HUES6 (cell line): ENCODE measurements around the gene FIGNL1.

ENCODE experiments used
- H3K27ac ChIP-seq: 2 replicates; pipeline ENCODE4 v1.7.0; 2013; ENCODE audit warnings: low read depth, mild to moderate bottlenecking, low read length, inconsistent platforms
- H3K27me3 ChIP-seq: 2 replicates; pipeline ENCODE4 v1.6.1; 2013; ENCODE audit warnings: low read length; ENCODE audit not compliant: control insufficient read depth, insufficient read depth
- H3K36me3 ChIP-seq: 2 replicates; pipeline ENCODE4 v1.6.1; 2013; ENCODE audit warnings: low read length; ENCODE audit not compliant: control insufficient read depth, insufficient read depth
- H3K4me1 ChIP-seq: 2 replicates; pipeline ENCODE4 v1.6.1; 2013; ENCODE audit warnings: low read length; ENCODE audit not compliant: control insufficient read depth, insufficient read depth
- H3K4me3 ChIP-seq: 2 replicates; pipeline ENCODE4 v1.5.1; 2013; ENCODE audit warnings: low read depth, low read length
- H3K9ac ChIP-seq: one replicate; pipeline ENCODE4 v1.6.1; 2013; ENCODE audit warnings: mild to moderate bottlenecking, low read length
- H3K9me3 ChIP-seq: 2 replicates; pipeline ENCODE4 v1.6.1; 2013; ENCODE audit warnings: low read depth, low read length; ENCODE audit not compliant: control insufficient read depth, insufficient read depth

The FIGNL1 gene

DNA sequence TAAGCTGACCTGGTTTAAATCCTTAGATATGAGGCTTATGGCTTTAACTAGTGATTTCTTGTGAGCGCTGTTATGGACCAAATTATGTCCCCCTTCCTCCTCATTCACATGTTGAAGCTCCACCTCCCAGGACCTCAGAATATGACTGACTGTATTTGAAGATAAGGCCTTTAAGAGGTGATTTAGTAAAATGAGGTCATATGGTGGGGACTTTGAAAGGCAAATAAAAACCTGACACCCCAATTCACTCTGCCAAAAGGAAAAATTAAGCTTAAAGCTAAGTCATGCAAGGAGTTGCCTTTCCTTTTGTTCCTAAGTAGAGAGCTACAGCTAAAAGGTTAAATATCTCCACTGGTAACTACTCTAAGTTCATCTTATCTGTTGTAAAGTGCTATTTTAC is 36.4 kb upstream of the FIGNL1 start:
- Histone ChIP-seq H3K4me3 (no peak overlapping the region), H3K9ac (no peak overlapping the region), H3K4me1 (no peaks in the 10 kb centered on the region), H3K9me3 (peaks cover 25% of the 10 kb centered on the region), H3K27me3 (no peaks in the 10 kb centered on the region), H3K36me3 (no peaks in the 10 kb centered on the region), H3K27ac (no peak overlapping the region)

DNA sequence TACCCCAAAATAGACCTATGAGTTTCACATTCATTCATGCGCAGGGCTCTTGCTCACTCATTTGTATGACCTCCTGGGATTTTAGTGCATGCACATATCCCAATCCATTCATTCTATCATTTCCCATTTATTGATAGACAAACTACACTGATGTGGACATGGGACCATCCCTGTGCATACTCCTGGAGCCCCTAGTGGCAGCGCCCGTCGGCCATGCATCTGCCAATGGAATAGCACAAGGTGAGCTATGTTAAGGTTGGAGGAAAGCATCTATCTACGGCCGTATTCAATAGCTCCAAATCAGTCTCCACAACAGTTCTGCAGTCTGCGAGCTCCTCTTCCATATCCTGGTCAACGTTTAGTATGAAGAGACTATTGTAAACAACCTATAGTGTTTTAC is 31.7 kb upstream of the FIGNL1 start:
- H3K9me3 ChIP-seq, result peaks cover 6% of the 10 kb centered on the region; the same call in 1 of the 2 replicates
- no peaks in the 10 kb centered on the region for H3K36me3 ChIP-seq
- no peak overlapping the region for H3K27ac ChIP-seq
- no peak overlapping the region for H3K4me3 ChIP-seq
- no peaks in the 10 kb centered on the region for H3K27me3 ChIP-seq
- no peaks in the 10 kb centered on the region for H3K4me1 ChIP-seq
- no peak overlapping the region for H3K9ac ChIP-seq

- Histone ChIP-seq H3K4me1 (no peaks in the 10 kb centered on the region; the same call in 1 of the 2 replicates), H3K9me3 (0 out of 2 replicates have a peak, but pooled peaks cover 2% of the 10 kb centered on the region), H3K4me3 (no peak overlapping the region), H3K27me3 (no peaks in the 10 kb centered on the region), H3K27ac (no peak overlapping the region), H3K36me3 (no peaks in the 10 kb centered on the region), H3K9ac (no peak overlapping the region)
These were observed 30.6 kb upstream of the FIGNL1 start for GRCh38 chr7:50480797-50481196.

DNA sequence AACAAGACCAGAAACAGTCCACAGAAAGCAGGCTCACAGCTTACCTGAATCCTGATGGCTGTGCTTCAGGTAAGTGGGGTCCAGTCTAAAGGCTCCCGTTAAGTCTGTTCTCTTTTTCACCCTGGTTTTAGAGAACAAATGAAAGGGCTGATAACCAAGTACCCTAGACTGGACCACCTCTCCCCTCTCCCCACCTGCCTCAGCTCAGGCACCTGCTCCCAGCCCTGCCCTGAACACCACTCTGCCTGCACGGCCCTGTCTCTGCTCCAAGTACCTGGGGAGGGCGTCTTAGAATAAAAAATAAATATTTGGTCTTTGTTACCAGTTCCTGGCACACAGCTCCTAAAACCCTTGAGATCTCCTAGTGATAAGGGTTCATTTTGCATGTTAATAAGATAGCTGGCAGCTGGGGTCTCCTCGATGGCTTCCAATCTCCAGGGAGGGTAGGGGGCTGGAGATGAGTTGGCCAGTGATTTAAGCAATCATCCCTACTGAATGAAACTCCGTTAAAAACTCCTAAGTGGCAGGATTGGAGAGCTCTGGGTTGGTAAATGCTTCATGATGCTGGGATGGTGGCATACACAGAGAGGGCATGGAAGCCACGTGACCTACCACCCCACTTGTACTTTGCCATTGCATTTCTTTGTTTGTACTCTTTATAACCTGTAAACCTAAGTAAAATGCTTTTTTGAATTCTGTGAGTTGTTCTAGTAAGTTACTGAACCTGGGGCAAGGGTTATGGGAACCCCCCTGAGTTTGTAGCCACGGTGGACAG is 29.8 kb upstream of the FIGNL1 start:
- H3K4me3 ChIP-seq, result no peak overlapping the region
- no peaks in the 10 kb centered on the region; the same call in 1 of the 2 replicates for H3K4me1 ChIP-seq
- no peaks in the 10 kb centered on the region for H3K9me3 ChIP-seq
- no peaks in the 10 kb centered on the region for H3K27me3 ChIP-seq
- no peak overlapping the region for H3K9ac ChIP-seq
- no peak overlapping the region for H3K27ac ChIP-seq
- H3K36me3 ChIP-seq, result no peaks in the 10 kb centered on the region

- Histone ChIP-seq H3K4me1 (no peaks in the 10 kb centered on the region; the same call in 1 of the 2 replicates), H3K9me3 (no peaks in the 10 kb centered on the region), H3K27ac (no peak overlapping the region), H3K36me3 (no peaks in the 10 kb centered on the region), H3K4me3 (no peak overlapping the region), H3K27me3 (no peaks in the 10 kb centered on the region), H3K9ac (no peak overlapping the region)
These were observed 27.5 kb upstream of the FIGNL1 start for GRCh38 chr7:50477640-50478039.

DNA sequence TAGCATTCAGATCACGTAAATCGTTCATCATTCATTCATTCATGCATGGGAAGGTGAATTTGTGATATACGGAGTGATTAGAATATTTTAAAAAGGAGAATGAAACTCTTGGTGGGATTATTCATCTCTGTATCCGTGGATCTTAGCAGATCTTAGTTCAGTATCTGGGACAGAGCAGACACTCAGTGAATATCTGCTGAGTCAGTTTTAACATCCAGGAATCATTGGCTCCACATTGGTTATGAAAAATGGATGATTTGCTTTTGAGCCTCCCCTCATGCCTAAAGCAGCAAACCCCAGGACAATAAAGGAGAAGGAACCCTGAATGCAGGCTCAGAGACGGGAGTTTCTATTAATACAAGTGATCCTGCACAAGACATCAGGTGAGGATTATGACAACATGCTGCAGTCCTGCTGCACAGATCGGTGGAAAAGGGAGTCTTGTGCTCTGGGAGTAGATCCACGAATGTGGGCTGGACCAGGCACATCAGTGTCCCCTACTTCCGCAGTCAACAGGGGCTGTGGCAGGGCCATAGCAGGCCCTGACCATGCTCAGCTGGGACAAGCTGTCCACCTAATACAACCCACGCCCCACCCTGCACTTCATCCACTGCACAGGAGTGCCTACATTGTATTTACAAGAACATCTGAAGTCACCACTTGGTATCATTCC is 26.9 kb upstream of the FIGNL1 start:
- no peak overlapping the region for H3K9ac ChIP-seq
- no peak overlapping the region for H3K4me3 ChIP-seq
- no peak overlapping the region for H3K27ac ChIP-seq
- no peaks in the 10 kb centered on the region for H3K9me3 ChIP-seq
- H3K4me1 ChIP-seq, result no peaks in the 10 kb centered on the region; the same call in 1 of the 2 replicates
- H3K36me3 ChIP-seq, result no peaks in the 10 kb centered on the region
- no peaks in the 10 kb centered on the region for H3K27me3 ChIP-seq

GRCh38 chr7:50475340-50475739 is 25.2 kb upstream of the FIGNL1 start:
- Histone ChIP-seq H3K36me3 (no peaks in the 10 kb centered on the region), H3K27ac (no peak overlapping the region), H3K4me1 (no peaks in the 10 kb centered on the region; the same call in 1 of the 2 replicates), H3K4me3 (no peak overlapping the region), H3K27me3 (no peaks in the 10 kb centered on the region), H3K9me3 (no peaks in the 10 kb centered on the region), H3K9ac (no peak overlapping the region)

DNA sequence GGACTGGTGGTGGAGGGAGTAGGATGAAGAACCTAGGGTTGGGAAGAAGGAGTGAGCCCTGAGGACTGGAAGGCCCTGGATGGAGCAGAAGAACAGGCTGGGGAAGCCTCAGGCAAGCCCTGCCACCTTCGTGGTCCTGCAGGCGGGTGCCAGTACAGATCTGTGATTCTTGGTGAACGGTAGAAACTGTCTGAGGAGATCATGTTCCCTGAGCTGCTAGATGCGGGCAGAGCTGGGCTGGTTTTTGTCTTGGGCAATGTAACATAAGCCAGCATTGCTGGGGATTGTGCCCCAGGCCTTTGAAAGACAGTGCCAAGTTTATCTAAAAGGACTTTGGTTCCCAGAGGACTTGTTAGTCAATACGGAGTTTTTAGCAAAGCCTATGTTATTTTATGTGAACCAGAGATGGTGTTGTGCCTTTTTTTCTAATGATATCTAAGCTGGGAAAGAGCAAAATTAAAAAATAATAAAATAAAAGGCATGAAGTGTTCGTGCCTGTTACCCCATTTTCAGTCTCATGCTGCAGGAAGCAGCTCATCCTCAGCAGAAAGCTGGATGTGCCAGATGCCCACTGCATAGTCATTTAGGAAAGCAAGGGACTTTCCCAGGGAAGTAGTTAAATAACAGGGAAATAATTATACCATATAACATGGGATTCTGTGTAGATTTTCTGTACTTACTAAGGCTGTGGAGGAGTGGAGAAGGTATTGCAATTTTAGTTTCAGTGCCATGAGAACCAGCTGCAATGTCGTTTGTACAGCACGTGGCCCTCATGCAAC is 24.4 kb upstream of the FIGNL1 start:
- Histone ChIP-seq H3K9me3 (no peaks in the 10 kb centered on the region), H3K4me1 (no peaks in the 10 kb centered on the region; the same call in 1 of the 2 replicates), H3K36me3 (no peaks in the 10 kb centered on the region), H3K27me3 (no peaks in the 10 kb centered on the region), H3K27ac (no peak overlapping the region), H3K4me3 (no peak overlapping the region), H3K9ac (no peak overlapping the region)

- H3K9me3 ChIP-seq, result no peaks in the 10 kb centered on the region
- H3K36me3 ChIP-seq, result no peaks in the 10 kb centered on the region
- H3K27me3 ChIP-seq, result peaks cover 2% of the 10 kb centered on the region
- no peak overlapping the region for H3K4me3 ChIP-seq
- H3K27ac ChIP-seq, result no peak overlapping the region
- no peak overlapping the region for H3K9ac ChIP-seq
- no peaks in the 10 kb centered on the region; the same call in 1 of the 2 replicates for H3K4me1 ChIP-seq
These were observed 23.4 kb upstream of the FIGNL1 start for GRCh38 chr7:50473531-50473930.

DNA sequence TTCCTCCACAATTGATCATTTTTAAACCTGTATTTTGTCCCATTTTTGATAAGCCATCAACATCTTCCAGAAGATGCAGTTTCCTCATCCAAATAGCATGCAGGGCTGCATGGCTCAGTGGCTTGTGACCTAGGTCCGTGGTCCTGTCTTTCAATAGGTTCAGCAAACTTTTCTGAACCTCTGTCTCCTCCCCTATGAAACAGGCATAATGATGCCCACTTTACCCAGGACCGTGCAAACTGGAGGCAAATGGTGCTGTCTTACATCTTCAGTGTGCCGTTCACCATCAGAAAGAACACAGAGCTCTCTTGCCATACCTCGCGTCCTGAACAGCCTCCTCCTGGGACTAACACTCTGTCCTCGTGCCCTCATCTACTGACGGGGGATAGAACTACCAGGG is 22.3 kb upstream of the FIGNL1 start:
- H3K9ac ChIP-seq, result no peak overlapping the region
- H3K36me3 ChIP-seq, result no peaks in the 10 kb centered on the region
- no peaks in the 10 kb centered on the region for H3K9me3 ChIP-seq
- no peak overlapping the region for H3K27ac ChIP-seq
- H3K4me3 ChIP-seq, result no peak overlapping the region
- peaks cover 12% of the 10 kb centered on the region for H3K27me3 ChIP-seq
- H3K4me1 ChIP-seq, result peaks cover 3% of the 10 kb centered on the region; the same call in 1 of the 2 replicates

- Histone ChIP-seq H3K27me3 (peaks cover 16% of the 10 kb centered on the region), H3K9ac (no peak overlapping the region), H3K4me3 (no peak overlapping the region), H3K36me3 (no peaks in the 10 kb centered on the region), H3K27ac (no peak overlapping the region), H3K4me1 (peaks cover 3% of the 10 kb centered on the region; the same call in 1 of the 2 replicates), H3K9me3 (no peaks in the 10 kb centered on the region)
These were observed 21.8 kb upstream of the FIGNL1 start for GRCh38 chr7:50471970-50472369.
